Activated naive CD4-positive, alpha-beta T cell treated with anti-CD3 and anti-CD28 coated beads for 36 hours (primary cell): ENCODE measurements around the gene SERPINA1. TPM values are rescaled to one million over a fixed set of nuclear protein-coding genes. Genes with fewer than 3 reads are reported as not detected.

Experiments used
- CTCF ChIA-PET: fragments of 350-600 bp; sonication (Branson Sonifier 250); formaldehyde crosslinking; loops from one replicate; lab custom pipeline; 2021; ENCODE audit warnings: antibody characterized with exemption; lab: Charles Lee
- DNase-seq: peaks from one replicate; pipeline ENCODE4 v3.0.0-alpha.2; 2020
- H3K27ac Mint-ChIP-seq: one replicate; pipeline ENCODE4 v1.8.0; 2021; ENCODE audit warnings: mild to moderate bottlenecking, mixed read lengths
- H3K27me3 Mint-ChIP-seq: one replicate; pipeline ENCODE4 v1.8.0; 2021; ENCODE audit warnings: low read depth, mixed read lengths
- H3K36me3 Mint-ChIP-seq: one replicate; pipeline ENCODE4 v1.8.0; 2021; ENCODE audit warnings: low read depth, mixed read lengths
- H3K4me1 Mint-ChIP-seq: one replicate; pipeline ENCODE4 v1.8.0; 2021; ENCODE audit warnings: low read depth, mixed read lengths
- H3K4me3 Mint-ChIP-seq: one replicate; pipeline ENCODE4 v1.8.0; 2021; ENCODE audit warnings: mild to moderate bottlenecking, moderate library complexity, mixed read lengths
- H3K9me3 Mint-ChIP-seq: one replicate; pipeline ENCODE4 v1.8.0; 2021; ENCODE audit warnings: mixed read lengths
- intact Hi-C: fragments of 100-400 bp; cut with micrococcal nuclease; formaldehyde crosslinking; loops from one replicate; pipeline ENCODE4 v1.15.1; 2023
- total RNA-seq, 2 experiments: library from RNA; stranded (reverse); gene quantifications; one replicate each; pipeline ENCODE4 v1.2.3, GENCODE V29; 2021

Gene SERPINA1
- total RNA-seq, 2 experiments from 2014 or later: 3.1 to 4.3 TPM

- Mint-ChIP-seq H3K9me3 (no peaks in the 10 kb centered on the region), H3K4me1 (no peaks in the 10 kb centered on the region), H3K4me3 (no peak overlapping the region), H3K36me3 (no peaks in the 10 kb centered on the region), H3K27ac (no peak overlapping the region), H3K27me3 (peaks cover 10% of the 10 kb centered on the region)
- no peak for DNase-seq
- intact Hi-C loops: no loop called here
- CTCF ChIA-PET: interaction anchor here (1.0 kb wide), 1 partner anchor 155 kb away, joined by 3 read pairs; no protein-coding TSS in a partner anchor
Observed at GRCh38 chr14:94331462-94331861, 56.9 kb downstream of the SERPINA1 start.

- Mint-ChIP-seq H3K9me3 (no peaks in the 10 kb centered on the region), H3K4me3 (no peak overlapping the region), H3K36me3 (no peaks in the 10 kb centered on the region), H3K27me3 (peaks cover 10% of the 10 kb centered on the region), H3K4me1 (no peaks in the 10 kb centered on the region), H3K27ac (no peak overlapping the region)
- no peak for DNase-seq
- CTCF ChIA-PET: no interaction called here
- intact Hi-C loops: no loop called here
Observed at GRCh38 chr14:94330857-94331256, 57.5 kb downstream of the SERPINA1 start.

GRCh38 chr14:94330432-94330831 lies 58.0 kb downstream of the SERPINA1 start:
- Mint-ChIP-seq H3K27me3 (peaks cover 10% of the 10 kb centered on the region), H3K4me3 (no peak overlapping the region), H3K9me3 (no peaks in the 10 kb centered on the region), H3K27ac (no peak overlapping the region), H3K36me3 (no peaks in the 10 kb centered on the region), H3K4me1 (no peaks in the 10 kb centered on the region)
- intact Hi-C loops: no loop called here
- DNase-seq: no peak
- CTCF ChIA-PET: interaction anchor here (0.7 kb wide), 1 partner anchor 194 kb away, joined by 3 read pairs; no protein-coding TSS in a partner anchor

- peaks cover 10% of the 10 kb centered on the region for H3K27me3 Mint-ChIP-seq
- no peaks in the 10 kb centered on the region for H3K4me1 Mint-ChIP-seq
- intact Hi-C loops: no loop called here
- CTCF ChIA-PET: interaction anchor here (0.7 kb wide), 1 partner anchor 193 kb away, joined by 3 read pairs; no protein-coding TSS in a partner anchor
- no peaks in the 10 kb centered on the region for H3K36me3 Mint-ChIP-seq
- no peak overlapping the region for H3K4me3 Mint-ChIP-seq
- H3K9me3 Mint-ChIP-seq: no peaks in the 10 kb centered on the region
- no peak for DNase-seq
- H3K27ac Mint-ChIP-seq: no peak overlapping the region
Observed at GRCh38 chr14:94329857-94330256, 58.5 kb downstream of the SERPINA1 start.

GRCh38 chr14:94328196-94328595 lies 60.2 kb downstream of the SERPINA1 start:
- H3K4me1 Mint-ChIP-seq: no peaks in the 10 kb centered on the region
- CTCF ChIA-PET: interaction anchor here (0.9 kb wide), 1 partner anchor 12 kb away, joined by 3 read pairs; no protein-coding TSS in a partner anchor
- H3K27ac Mint-ChIP-seq: no peak overlapping the region
- H3K4me3 Mint-ChIP-seq: no peak overlapping the region
- no peak for DNase-seq
- H3K9me3 Mint-ChIP-seq: no peaks in the 10 kb centered on the region
- H3K27me3 Mint-ChIP-seq: peaks cover 6% of the 10 kb centered on the region
- intact Hi-C loops: no loop called here
- no peaks in the 10 kb centered on the region for H3K36me3 Mint-ChIP-seq

Other genes starting within 250 kb of the SERPINA1 start
- 10 to 100 TPM; 13.2 to 13.9 TPM for gene PPP4R4, start 214.3 kb downstream of the SERPINA1 start, total RNA-seq
- gene SERPINA10, start 95.3 kb downstream of the SERPINA1 start, total RNA-seq: not detected
- not detected for gene SERPINA6, start 65.3 kb downstream of the SERPINA1 start, total RNA-seq
- not detected for gene SERPINA2, start 21.9 kb downstream of the SERPINA1 start, total RNA-seq
- gene SERPINA11, start 64.2 kb upstream of the SERPINA1 start, total RNA-seq: not detected
- gene SERPINA9, start 87.6 kb upstream of the SERPINA1 start, total RNA-seq: not detected
- gene SERPINA12, start 120.9 kb upstream of the SERPINA1 start, total RNA-seq: not detected
- gene SERPINA4, start 172.8 kb upstream of the SERPINA1 start, total RNA-seq: not detected
- not detected for gene SERPINA5, start 192.8 kb upstream of the SERPINA1 start, total RNA-seq
- gene SERPINA3, start 223.8 kb upstream of the SERPINA1 start, total RNA-seq: not detected